Activated CD4-positive, alpha-beta memory T cell treated with anti-CD3 and anti-CD28 coated beads for 36 hours (primary cell): Measurements from ENCODE around the gene NFATC3. TPM values are rescaled to one million over a fixed set of nuclear protein-coding genes. Genes with fewer than 3 reads are reported as not detected.
"Not testable (repeated sequence)": the region's sequence is repeated elsewhere in the genome, so short reads cannot be mapped to it uniquely, and the experiment has no call there.

ENCODE experiments used
- CTCF ChIA-PET: fragments of 350-600 bp; sonication (Branson Sonifier 250); formaldehyde crosslinking; loops from one replicate; lab custom pipeline; 2021; ENCODE audit warnings: antibody characterized with exemption, inconsistent platforms; lab: Charles Lee
- POLR2A ChIA-PET: fragments of 350-600 bp; sonication (Branson Sonifier 250); formaldehyde crosslinking; loops from one replicate; lab custom pipeline; 2021; ENCODE audit warnings: antibody characterized with exemption; lab: Charles Lee
- DNase-seq: peaks from one replicate; pipeline ENCODE4 v3.0.0-alpha.2; 2020
- H3K27ac Mint-ChIP-seq: one replicate; pipeline ENCODE4 v1.8.0; 2021; ENCODE audit warnings: mixed read lengths
- H3K27me3 Mint-ChIP-seq: one replicate; pipeline ENCODE4 v1.8.0; 2021; ENCODE audit warnings: mixed read lengths
- H3K36me3 Mint-ChIP-seq: one replicate; pipeline ENCODE4 v1.8.0; 2021; ENCODE audit warnings: mixed read lengths
- H3K4me1 Mint-ChIP-seq: one replicate; pipeline ENCODE4 v1.8.0; 2021; ENCODE audit warnings: low read depth, mixed read lengths
- H3K4me3 Mint-ChIP-seq: one replicate; pipeline ENCODE4 v1.8.0; 2021; ENCODE audit warnings: mild to moderate bottlenecking, mixed read lengths
- H3K9me3 Mint-ChIP-seq: one replicate; pipeline ENCODE4 v1.8.0; 2021; ENCODE audit warnings: mixed read lengths
- intact Hi-C: fragments of 100-400 bp; cut with micrococcal nuclease; formaldehyde crosslinking; loops from one replicate; pipeline ENCODE4 v1.15.1; 2023
- total RNA-seq, 2 experiments: library from RNA; stranded (reverse); gene quantifications; one replicate each; pipeline ENCODE4 v1.2.3, GENCODE V29; 2021

The NFATC3 gene
- total RNA-seq, 2 experiments from 2014 or later = 83.4 to 85.2 TPM

DNA sequence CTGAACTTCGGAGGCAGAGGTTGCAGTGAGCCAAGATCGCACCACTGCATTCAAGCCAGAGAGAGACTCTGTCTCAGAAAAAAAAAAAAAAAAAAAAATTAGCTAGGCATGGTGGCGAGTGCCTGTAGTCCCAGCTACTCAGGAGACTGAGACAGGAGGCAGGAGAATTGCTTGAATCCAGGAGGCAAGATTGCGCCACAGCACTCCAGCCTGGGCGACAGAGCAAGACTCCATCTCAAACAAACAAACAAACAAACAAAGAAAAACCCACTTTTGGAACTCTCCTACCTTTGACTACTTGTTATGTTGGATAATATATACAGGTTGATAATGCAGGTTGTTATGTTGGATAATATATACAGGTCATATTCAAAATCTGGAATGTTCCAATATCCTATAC, 35.3 kb downstream of the NFATC3 start:
- DNase-seq, H3K27ac Mint-ChIP-seq, POLR2A ChIA-PET, H3K27me3 Mint-ChIP-seq, H3K9me3 Mint-ChIP-seq, intact Hi-C loops, CTCF ChIA-PET, H3K4me3 Mint-ChIP-seq, H3K36me3 Mint-ChIP-seq: not testable (repeated sequence)
- H3K4me1 Mint-ChIP-seq = peaks cover 67% of the 10 kb centered on the region

DNA sequence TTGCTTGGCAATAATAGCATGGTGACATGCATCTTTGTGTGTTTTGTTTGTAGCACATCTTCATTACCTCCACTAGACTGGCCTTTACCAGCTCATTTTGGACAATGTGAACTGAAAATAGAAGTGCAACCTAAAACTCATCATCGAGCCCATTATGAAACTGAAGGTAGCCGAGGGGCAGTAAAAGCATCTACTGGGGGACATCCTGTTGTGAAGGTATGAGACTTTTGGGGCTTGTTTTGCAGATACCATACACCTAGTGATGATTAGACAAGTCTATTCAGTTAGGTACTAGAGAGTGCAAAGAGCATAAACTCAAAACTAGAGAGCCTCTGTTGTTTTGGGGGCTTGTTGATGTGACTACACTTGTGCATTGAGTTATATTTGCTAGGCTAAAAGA, 41.2 kb downstream of the NFATC3 start:
- no peaks in the 10 kb centered on the region for H3K9me3 Mint-ChIP-seq
- no peak for DNase-seq
- intact Hi-C loops = no loop called here
- peaks cover 14% of the 10 kb centered on the region for H3K36me3 Mint-ChIP-seq
- H3K27me3 Mint-ChIP-seq = no peaks in the 10 kb centered on the region
- CTCF ChIA-PET = no interaction called here
- peaks cover 52% of the 10 kb centered on the region for H3K4me1 Mint-ChIP-seq
- POLR2A ChIA-PET = no interaction called here
- peak overlapping the region; percentile 28 for H3K27ac Mint-ChIP-seq
- no peak overlapping the region for H3K4me3 Mint-ChIP-seq

DNA sequence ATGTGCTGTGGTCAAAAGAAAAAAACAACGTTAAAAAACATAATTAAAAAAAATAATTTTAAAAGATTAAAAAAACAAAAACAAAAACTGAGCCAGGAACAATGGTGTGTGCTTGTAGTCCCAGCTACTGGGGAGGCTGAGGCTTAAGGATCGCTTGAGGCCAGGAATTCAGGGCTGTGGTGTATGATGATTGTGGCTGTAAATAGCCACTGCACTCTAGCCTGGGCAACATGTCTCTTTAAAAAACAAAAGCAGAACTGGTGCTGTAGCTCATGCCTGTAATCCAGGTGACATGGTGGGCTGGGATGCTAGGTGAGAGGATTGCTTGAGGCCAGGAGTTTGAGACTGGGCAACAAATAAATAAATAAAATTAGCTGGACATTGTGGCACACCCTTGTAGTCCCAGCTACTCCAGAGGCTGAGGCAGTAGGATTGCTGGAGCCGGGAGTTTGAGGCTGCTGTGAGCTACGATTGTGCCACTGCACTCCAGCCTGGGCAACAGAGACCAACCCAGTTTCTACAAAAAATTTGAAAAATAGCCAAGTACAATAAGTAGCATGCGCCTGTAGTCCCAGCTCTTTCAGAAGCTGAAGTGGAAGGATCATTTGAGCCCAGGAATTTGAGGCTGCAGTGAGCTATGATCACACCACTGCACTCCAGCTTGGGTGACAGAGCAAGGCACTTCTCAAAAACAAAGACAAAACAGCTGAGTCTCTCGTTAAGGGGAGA, 43.6 kb downstream of the NFATC3 start:
- peak overlapping the region; percentile 33 for H3K27ac Mint-ChIP-seq

GRCh38 chr16:68130520-68130919, 45.4 kb downstream of the NFATC3 start:
- peaks cover 13% of the 10 kb centered on the region for H3K36me3 Mint-ChIP-seq
- no peak overlapping the region for H3K4me3 Mint-ChIP-seq

More for the DNA sequence above, 43.6 kb downstream of the NFATC3 start:
- no peaks in the 10 kb centered on the region for H3K9me3 Mint-ChIP-seq
- no peak overlapping the region for H3K4me3 Mint-ChIP-seq
- intact Hi-C loops = no loop called here
- CTCF ChIA-PET = interaction anchor here (0.6 to 2.8 kb wide), 4 partner anchors 12 to 268 kb away, joined by 3 to 11 read pairs (median 4); no protein-coding TSS in a partner anchor
- peaks cover 16% of the 10 kb centered on the region for H3K36me3 Mint-ChIP-seq
- DNase-seq = no peak
- H3K4me1 Mint-ChIP-seq = peaks cover 56% of the 10 kb centered on the region
- no peaks in the 10 kb centered on the region for H3K27me3 Mint-ChIP-seq
- POLR2A ChIA-PET = no interaction called here

DNA sequence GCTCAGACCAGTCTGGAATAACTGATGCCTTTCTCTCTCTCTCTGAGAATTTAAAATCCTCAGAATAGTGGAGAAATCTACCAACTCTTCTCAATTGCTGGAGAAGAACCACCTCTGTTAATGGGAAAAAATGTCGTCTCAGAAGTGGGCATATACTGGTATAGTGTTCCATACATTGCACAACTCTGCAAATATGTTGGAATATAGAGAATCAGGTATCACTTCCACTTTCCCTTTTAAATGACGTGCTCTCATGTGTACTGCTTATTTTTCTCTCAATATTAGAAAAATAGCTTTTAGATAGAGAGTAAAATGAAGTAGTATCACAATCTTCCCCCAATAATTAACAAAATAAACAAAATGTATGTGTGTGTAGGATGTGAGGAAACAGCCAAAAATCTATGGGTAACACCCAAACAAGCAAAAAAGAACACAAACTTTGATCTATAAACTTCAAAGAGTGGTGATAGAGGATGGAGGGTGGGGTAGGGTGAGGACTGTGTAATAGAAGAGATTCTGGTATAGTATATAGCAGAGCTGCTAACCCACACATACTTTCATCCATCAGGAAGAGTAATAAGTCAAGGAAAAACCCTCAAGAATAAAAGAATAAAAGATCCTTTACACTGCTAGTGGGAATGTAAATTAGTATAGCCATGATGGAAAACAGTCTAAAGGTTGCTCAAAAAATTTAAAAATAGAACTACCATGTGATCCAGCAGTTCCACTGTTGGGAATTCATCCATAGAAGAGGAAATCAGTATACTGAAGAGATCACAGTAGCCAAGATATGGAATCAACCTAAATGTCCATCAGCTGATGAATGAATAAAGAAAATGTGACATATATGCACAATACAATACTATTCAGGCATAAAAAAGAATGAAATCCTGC, 46.9 kb downstream of the NFATC3 start:
- Mint-ChIP-seq H3K27ac (peak overlapping the region; percentile 54), H3K36me3 (peaks cover 8% of the 10 kb centered on the region), H3K9me3 (no peaks in the 10 kb centered on the region), H3K4me3 (no peak overlapping the region), H3K27me3 (no peaks in the 10 kb centered on the region), H3K4me1 (peaks cover 54% of the 10 kb centered on the region)
- intact Hi-C loops = no loop called here
- no peak for DNase-seq
- ChIA-PET CTCF (interaction anchor here (1.0 to 1.4 kb wide), 3 partner anchors 38 to 197 kb away, joined by 3 read pairs; no protein-coding TSS in a partner anchor), POLR2A (no interaction called here)

More at GRCh38 chr16:68130520-68130919, 45.4 kb downstream of the NFATC3 start:
- ChIA-PET CTCF (interaction anchor here (0.6 to 2.8 kb wide), 2 partner anchors 37 to 98 kb away, joined by 3 to 11 read pairs; no protein-coding TSS in a partner anchor), POLR2A (no interaction called here)
- Mint-ChIP-seq H3K9me3 (no peaks in the 10 kb centered on the region), H3K27me3 (no peaks in the 10 kb centered on the region), H3K27ac (peak overlapping the region; percentile 39), H3K4me1 (peaks cover 59% of the 10 kb centered on the region)
- no peak for DNase-seq
- intact Hi-C loops = no loop called here

DNA sequence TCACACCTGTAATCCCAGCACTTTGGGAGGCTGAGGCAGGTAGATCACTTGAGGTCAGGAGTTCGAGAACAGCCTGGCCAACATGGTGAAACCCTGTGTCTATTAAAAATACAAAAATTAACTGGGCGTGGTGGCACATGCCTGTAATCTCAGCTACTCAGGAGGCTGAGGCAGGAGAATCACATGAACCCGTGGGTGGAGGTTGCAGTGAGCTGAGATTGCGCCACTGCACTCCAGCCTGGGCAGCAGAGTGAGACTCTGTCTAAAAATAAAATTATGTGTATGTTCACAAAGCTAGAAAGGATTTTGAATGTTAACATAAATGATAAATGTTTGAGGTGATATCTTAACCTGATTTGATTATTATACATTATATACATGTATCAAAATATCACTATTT, 47.8 kb downstream of the NFATC3 start:
- POLR2A ChIA-PET, intact Hi-C loops, H3K27me3 Mint-ChIP-seq, H3K27ac Mint-ChIP-seq, H3K36me3 Mint-ChIP-seq, H3K9me3 Mint-ChIP-seq, H3K4me3 Mint-ChIP-seq, DNase-seq: not testable (repeated sequence)
- peaks cover 47% of the 10 kb centered on the region for H3K4me1 Mint-ChIP-seq
- CTCF ChIA-PET = interaction anchor here (1.0 to 1.4 kb wide), 3 partner anchors 39 to 196 kb away, joined by 3 read pairs; no protein-coding TSS in a partner anchor

- no peak for DNase-seq
- Mint-ChIP-seq H3K27ac (peak overlapping the region; percentile 15), H3K27me3 (no peaks in the 10 kb centered on the region), H3K9me3 (no peaks in the 10 kb centered on the region), H3K4me3 (no peak overlapping the region), H3K36me3 (peaks cover 5% of the 10 kb centered on the region), H3K4me1 (peaks cover 46% of the 10 kb centered on the region)
- intact Hi-C loops = loop anchor here (5.0 kb wide), 1 partner anchor 32 kb away; no protein-coding TSS in a partner anchor
- CTCF ChIA-PET = no interaction called here
- POLR2A ChIA-PET = no interaction called here
Observed at GRCh38 chr16:68134644-68135043, 49.5 kb downstream of the NFATC3 start.

DNA sequence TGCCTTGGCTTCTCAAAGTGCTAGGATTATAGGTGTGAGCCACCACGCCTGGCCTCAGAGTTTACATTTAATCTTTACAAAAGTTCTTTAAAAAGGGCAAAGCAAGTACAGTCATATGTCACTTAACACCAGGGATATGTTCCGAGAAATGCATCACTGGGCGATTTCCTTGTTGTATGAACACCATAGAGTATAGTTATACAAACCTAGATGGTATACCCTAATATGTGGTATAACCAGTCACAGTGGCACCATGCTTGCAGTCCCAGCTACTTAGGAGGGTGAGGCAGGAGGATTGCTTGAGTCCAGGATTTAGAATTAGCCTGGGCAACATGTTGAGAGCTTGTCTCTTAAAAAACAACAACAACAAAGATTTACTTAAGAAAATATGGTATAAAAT, 51.3 kb downstream of the NFATC3 start:
- DNase-seq = no peak
- peaks cover 8% of the 10 kb centered on the region for H3K36me3 Mint-ChIP-seq
- H3K27ac Mint-ChIP-seq = no peak overlapping the region
- intact Hi-C loops = loop anchor here (5.0 kb wide), 1 partner anchor 34 kb away; no protein-coding TSS in a partner anchor
- ChIA-PET CTCF (interaction anchor here (1.1 kb wide), 1 partner anchor 71 kb away, joined by 3 read pairs; no protein-coding TSS in a partner anchor), POLR2A (no interaction called here)
- no peaks in the 10 kb centered on the region for H3K9me3 Mint-ChIP-seq
- H3K4me1 Mint-ChIP-seq = peaks cover 37% of the 10 kb centered on the region
- H3K4me3 Mint-ChIP-seq = no peak overlapping the region
- H3K27me3 Mint-ChIP-seq = no peaks in the 10 kb centered on the region

GRCh38 chr16:68144008-68144407, 58.8 kb downstream of the NFATC3 start:
- POLR2A ChIA-PET = no interaction called here
- Mint-ChIP-seq H3K4me3 (no peak overlapping the region), H3K4me1 (peaks cover 54% of the 10 kb centered on the region), H3K36me3 (peaks cover 23% of the 10 kb centered on the region), H3K9me3 (no peaks in the 10 kb centered on the region), H3K27ac (no peak overlapping the region), H3K27me3 (no peaks in the 10 kb centered on the region)
- intact Hi-C loops = loop anchor here (5.0 kb wide), 1 partner anchor 68 kb away; no protein-coding TSS in a partner anchor
- no peak for DNase-seq
- CTCF ChIA-PET = interaction anchor here (1.2 kb wide), 1 partner anchor 241 kb away, joined by 3 read pairs; no protein-coding TSS in a partner anchor

- peaks cover 54% of the 10 kb centered on the region for H3K4me1 Mint-ChIP-seq
- H3K9me3 Mint-ChIP-seq = no peaks in the 10 kb centered on the region
- DNase-seq = no peak
- ChIA-PET CTCF (interaction anchor here (1.2 to 1.6 kb wide), 2 partner anchors 28 to 82 kb away, joined by 3 to 6 read pairs; no protein-coding TSS in a partner anchor), POLR2A (no interaction called here)
- no peaks in the 10 kb centered on the region for H3K27me3 Mint-ChIP-seq
- no peak overlapping the region for H3K4me3 Mint-ChIP-seq
- intact Hi-C loops = no loop called here
- no peak overlapping the region for H3K27ac Mint-ChIP-seq
- H3K36me3 Mint-ChIP-seq = peaks cover 22% of the 10 kb centered on the region
Observed at GRCh38 chr16:68146585-68146984, 61.4 kb downstream of the NFATC3 start.

GRCh38 chr16:68147444-68147843, 62.3 kb downstream of the NFATC3 start:
- ChIA-PET POLR2A (no interaction called here), CTCF (interaction anchor here (0.6 to 1.6 kb wide), 3 partner anchors 28 to 81 kb away, joined by 3 to 6 read pairs (median 3); no protein-coding TSS in a partner anchor)
- no peak overlapping the region for H3K27ac Mint-ChIP-seq
- peaks cover 47% of the 10 kb centered on the region for H3K4me1 Mint-ChIP-seq
- H3K9me3 Mint-ChIP-seq = no peaks in the 10 kb centered on the region
- H3K4me3 Mint-ChIP-seq = no peak overlapping the region
- intact Hi-C loops = no loop called here
- DNase-seq = no peak
- H3K27me3 Mint-ChIP-seq = no peaks in the 10 kb centered on the region
- H3K36me3 Mint-ChIP-seq = peaks cover 16% of the 10 kb centered on the region
